ENCODE measurements around the gene PRSS56. TPM values are rescaled to one million over a fixed set of nuclear protein-coding genes. Genes with fewer than 3 reads are reported as not detected.

PRSS56 gene
- total RNA-seq, 1 donor from 2014 or later, result not detected

- Histone ChIP-seq H3K27me3 (ENCODE audit: insufficient read depth, low read length) (no peaks in the 10 kb centered on the region), H3K4me2 (ENCODE audit: low read length) (no peak overlapping the region), H3K9me3 (ENCODE audit: insufficient read depth, low read depth, low read length) (no peaks in the 10 kb centered on the region), H3K79me2 (ENCODE audit: insufficient read depth, low read length) (peaks cover 18% of the 10 kb centered on the region), H3K36me3 (ENCODE audit: insufficient read depth, low read length) (peaks cover 2% of the 10 kb centered on the region), H3K9ac (ENCODE audit: low read length) (no peak overlapping the region), H2AFZ (ENCODE audit: low read depth, low read length) (no peak overlapping the region), H4K20me1 (ENCODE audit: insufficient read depth, low read length) (peaks cover 14% of the 10 kb centered on the region), H3K4me3 (ENCODE audit: insufficient read depth, low read depth, low read length) (no peak overlapping the region), H3K27ac (ENCODE audit: low read depth, low read length) (no peak overlapping the region), H3K4me1 (ENCODE audit: insufficient read depth, low read length) (no peaks in the 10 kb centered on the region)
- no peaks in the 10 kb centered on the region for H3K9me3 Mint-ChIP-seq (ENCODE audit: unreplicated experiment)
- H3K27ac Mint-ChIP-seq (ENCODE audit: unreplicated experiment), result no peak overlapping the region
- no peak for FAIRE-seq
- no peak for DNase-seq (ENCODE audit: low read depth)
- H3K27me3 Mint-ChIP-seq (ENCODE audit: low read depth, unreplicated experiment), result no peaks in the 10 kb centered on the region
- H3K4me1 Mint-ChIP-seq (ENCODE audit: low read depth, unreplicated experiment), result no peaks in the 10 kb centered on the region
- H3K36me3 Mint-ChIP-seq (ENCODE audit: low read depth, unreplicated experiment), result peaks cover 3% of the 10 kb centered on the region
- no peak overlapping the region for H3K4me3 Mint-ChIP-seq (ENCODE audit: unreplicated experiment)
- TF ChIP-seq EZH2 (IDR thresholded peaks at IDR 0.05; ENCODE audit: insufficient read depth, low read length), result no peak
- TF ChIP-seq CTCF (IDR thresholded peaks at IDR 0.05; ENCODE audit: insufficient read depth, low read depth, low read length), result no peak
These were observed 21.9 kb downstream of the PRSS56 start for GRCh38 chr2:232541961-232542714.

- H3K4me1 Mint-ChIP-seq (ENCODE audit: low read depth, unreplicated experiment), result no peaks in the 10 kb centered on the region
- Histone ChIP-seq H3K4me2 (ENCODE audit: low read length) (no peak overlapping the region), H3K4me1 (ENCODE audit: insufficient read depth, low read length) (no peaks in the 10 kb centered on the region), H3K36me3 (ENCODE audit: insufficient read depth, low read length) (peaks cover 5% of the 10 kb centered on the region), H3K9me3 (ENCODE audit: insufficient read depth, low read depth, low read length) (no peaks in the 10 kb centered on the region), H3K9ac (ENCODE audit: low read length) (no peak overlapping the region), H2AFZ (ENCODE audit: low read depth, low read length) (no peak overlapping the region), H4K20me1 (ENCODE audit: insufficient read depth, low read length) (peaks cover 14% of the 10 kb centered on the region), H3K4me3 (ENCODE audit: insufficient read depth, low read depth, low read length) (no peak overlapping the region), H3K27ac (ENCODE audit: low read depth, low read length) (no peak overlapping the region), H3K27me3 (ENCODE audit: insufficient read depth, low read length) (no peaks in the 10 kb centered on the region), H3K79me2 (ENCODE audit: insufficient read depth, low read length) (peaks cover 25% of the 10 kb centered on the region)
- DNase-seq (ENCODE audit: low read depth) (no peak), FAIRE-seq (no peak)
- no peak overlapping the region for H3K4me3 Mint-ChIP-seq (ENCODE audit: unreplicated experiment)
- no peak overlapping the region for H3K27ac Mint-ChIP-seq (ENCODE audit: unreplicated experiment)
- no peaks in the 10 kb centered on the region for H3K27me3 Mint-ChIP-seq (ENCODE audit: low read depth, unreplicated experiment)
- peaks cover 7% of the 10 kb centered on the region for H3K36me3 Mint-ChIP-seq (ENCODE audit: low read depth, unreplicated experiment)
- no peaks in the 10 kb centered on the region for H3K9me3 Mint-ChIP-seq (ENCODE audit: unreplicated experiment)
- TF ChIP-seq CTCF (IDR thresholded peaks at IDR 0.05; ENCODE audit: insufficient read depth, low read depth, low read length) (no peak), EZH2 (IDR thresholded peaks at IDR 0.05; ENCODE audit: insufficient read depth, low read length) (no peak)
These were observed 22.7 kb downstream of the PRSS56 start for GRCh38 chr2:232542715-232543467.
